HG02642 (cell line): ENCODE results near the gene ST6GALNAC2.
"Not testable (repeated sequence)": the region's sequence is repeated elsewhere in the genome, so short reads cannot be mapped to it uniquely, and the experiment has no call there.

Experiments used
- ATAC-seq: cut with Tn5 transposase; IDR thresholded peaks from one replicate; pipeline ENCODE4 v1.9.1; 2021; ENCODE audit warnings: mild to moderate bottlenecking; ENCODE audit not compliant: unreplicated experiment, poor library complexity

ST6GALNAC2 gene

GRCh38 chr17:76543482-76543825 is 42.2 kb downstream of the ST6GALNAC2 start:
- no peak for ATAC-seq

- ATAC-seq: no peak
Observed at GRCh38 chr17:76542984-76543383, 42.7 kb downstream of the ST6GALNAC2 start.

- ATAC-seq: no peak
Observed at GRCh38 chr17:76542566-76542971, 43.1 kb downstream of the ST6GALNAC2 start.

GRCh38 chr17:76541739-76542454 is 43.8 kb downstream of the ST6GALNAC2 start:
- no peak for ATAC-seq

GRCh38 chr17:76540381-76541300 is 45.0 kb downstream of the ST6GALNAC2 start:
- ATAC-seq: no peak

- no peak for ATAC-seq
Observed at GRCh38 chr17:76539631-76540271, 45.9 kb downstream of the ST6GALNAC2 start, which contains the start of gene PRCD. Gene PRCD (plus strand): TSS chr17:76540044. CDS start chr17:76540142, 98 bp downstream.

GRCh38 chr17:76538941-76539570 is 46.6 kb downstream of the ST6GALNAC2 start:
- ATAC-seq: no peak

- ATAC-seq: no peak
Observed at GRCh38 chr17:76538281-76538931, 47.3 kb downstream of the ST6GALNAC2 start.

- ATAC-seq: no peak
Observed at GRCh38 chr17:76537578-76538280, 47.9 kb downstream of the ST6GALNAC2 start, which contains the start of gene CYGB. Gene CYGB (minus strand): TSS chr17:76537709. CDS start chr17:76537542, 167 bp downstream.

- ATAC-seq: no peak
Observed at GRCh38 chr17:76537288-76537577, 48.4 kb downstream of the ST6GALNAC2 start.

GRCh38 chr17:76536511-76537287 is 49.0 kb downstream of the ST6GALNAC2 start:
- ATAC-seq: no peak

- ATAC-seq: no peak
Observed at GRCh38 chr17:76535788-76536510, 49.7 kb downstream of the ST6GALNAC2 start.

- no peak for ATAC-seq
Observed at GRCh38 chr17:76534831-76535732, 50.6 kb downstream of the ST6GALNAC2 start.

- ATAC-seq: not testable (repeated sequence)
Observed at GRCh38 chr17:76533640-76534359, 51.9 kb downstream of the ST6GALNAC2 start.

- no peak for ATAC-seq
Observed at GRCh38 chr17:76532072-76532651, 53.5 kb downstream of the ST6GALNAC2 start.

GRCh38 chr17:76531486-76532038 is 54.1 kb downstream of the ST6GALNAC2 start:
- ATAC-seq: no peak
